ENCODE data around the gene KLHL4.

GRCh38 chrX:87626996-87627395 lies 109.4 kb downstream of the KLHL4 start:
- TF ChIP-seq, protein P1, sequence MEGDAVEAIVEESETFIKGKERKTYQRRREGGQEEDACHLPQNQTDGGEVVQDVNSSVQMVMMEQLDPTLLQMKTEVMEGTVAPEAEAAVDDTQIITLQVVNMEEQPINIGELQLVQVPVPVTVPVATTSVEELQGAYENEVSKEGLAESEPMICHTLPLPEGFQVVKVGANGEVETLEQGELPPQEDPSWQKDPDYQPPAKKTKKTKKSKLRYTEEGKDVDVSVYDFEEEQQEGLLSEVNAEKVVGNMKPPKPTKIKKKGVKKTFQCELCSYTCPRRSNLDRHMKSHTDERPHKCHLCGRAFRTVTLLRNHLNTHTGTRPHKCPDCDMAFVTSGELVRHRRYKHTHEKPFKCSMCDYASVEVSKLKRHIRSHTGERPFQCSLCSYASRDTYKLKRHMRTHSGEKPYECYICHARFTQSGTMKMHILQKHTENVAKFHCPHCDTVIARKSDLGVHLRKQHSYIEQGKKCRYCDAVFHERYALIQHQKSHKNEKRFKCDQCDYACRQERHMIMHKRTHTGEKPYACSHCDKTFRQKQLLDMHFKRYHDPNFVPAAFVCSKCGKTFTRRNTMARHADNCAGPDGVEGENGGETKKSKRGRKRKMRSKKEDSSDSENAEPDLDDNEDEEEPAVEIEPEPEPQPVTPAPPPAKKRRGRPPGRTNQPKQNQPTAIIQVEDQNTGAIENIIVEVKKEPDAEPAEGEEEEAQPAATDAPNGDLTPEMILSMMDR (IDR thresholded peaks at IDR 0.05; ENCODE audit: low read depth, low read length, poor library complexity, severe bottlenecking): no peak
- TF ChIP-seq EZH2phosphoT487 (IDR thresholded peaks at IDR 0.05; ENCODE audit: borderline replicate concordance, low read length): no peak

All from DOHH2 (cell line).